ENCODE results near the gene CERS6. TPM values are rescaled to one million over a fixed set of nuclear protein-coding genes. Genes with fewer than 3 reads are reported as not detected.

Gene CERS6
- total and polyA plus RNA-seq, 2 of the 8 experiments (the other 6 are each of a cell fraction or from before 2014, with no cell fraction given) = 6.8 to 28.2 TPM

GRCh38 chr2:168456521-168457189 lies 583 bp downstream of the CERS6 start (continued):
- TF ChIP-seq, protein P1, sequence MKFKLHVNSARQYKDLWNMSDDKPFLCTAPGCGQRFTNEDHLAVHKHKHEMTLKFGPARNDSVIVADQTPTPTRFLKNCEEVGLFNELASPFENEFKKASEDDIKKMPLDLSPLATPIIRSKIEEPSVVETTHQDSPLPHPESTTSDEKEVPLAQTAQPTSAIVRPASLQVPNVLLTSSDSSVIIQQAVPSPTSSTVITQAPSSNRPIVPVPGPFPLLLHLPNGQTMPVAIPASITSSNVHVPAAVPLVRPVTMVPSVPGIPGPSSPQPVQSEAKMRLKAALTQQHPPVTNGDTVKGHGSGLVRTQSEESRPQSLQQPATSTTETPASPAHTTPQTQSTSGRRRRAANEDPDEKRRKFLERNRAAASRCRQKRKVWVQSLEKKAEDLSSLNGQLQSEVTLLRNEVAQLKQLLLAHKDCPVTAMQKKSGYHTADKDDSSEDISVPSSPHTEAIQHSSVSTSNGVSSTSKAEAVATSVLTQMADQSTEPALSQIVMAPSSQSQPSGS (IDR thresholded peaks at IDR 0.05; ENCODE audit: low read length) = no peak
- no peak for TF ChIP-seq CREB1 (IDR thresholded peaks at IDR 0.05)
- TF ChIP-seq TEAD4 (IDR thresholded peaks at IDR 0.05; ENCODE audit: low read depth, low read length) = 0 out of 2 replicates have a peak, but pooled peaks have one; percentile 32
- TF ChIP-seq EZH2 (IDR thresholded peaks at IDR 0.05; ENCODE audit: low read depth, low read length, severe bottlenecking) = no peak
- TF ChIP-seq TBP (IDR thresholded peaks at IDR 0.05; ENCODE audit: low read depth, low read length) = no peak; the same call in 1 of the 2 replicates
- TF ChIP-seq RAD21 (IDR thresholded peaks at IDR 0.05 in 1 of 2, conservative IDR thresholded peaks at IDR 0.05 in 1 of 2; ENCODE audit: low read depth in 2 of 2, low read length in 2 of 2) = no peak
- TF ChIP-seq SIRT6 (IDR thresholded peaks at IDR 0.05; ENCODE audit: low read length) = no peak
- no peak for TF ChIP-seq CBX8 (IDR thresholded peaks at IDR 0.05; ENCODE audit: borderline replicate concordance, low read depth, low read length)
- peak; percentile 55; the same call in 1 of the 2 replicates for TF ChIP-seq RBBP5 (IDR thresholded peaks at IDR 0.05; ENCODE audit: borderline replicate concordance, low read depth, low read length)
- no peak; the same call in 1 of the 2 replicates for TF ChIP-seq TAF1 (IDR thresholded peaks at IDR 0.05; ENCODE audit: low read depth, low read length)
- TF ChIP-seq ASH2L (IDR thresholded peaks at IDR 0.05; ENCODE audit: low read length) = peak; percentile 81
- TF ChIP-seq CBX5 (IDR thresholded peaks at IDR 0.05; ENCODE audit: low read depth, low read length) = no peak
- no peak for TF ChIP-seq KDM1A (IDR thresholded peaks at IDR 0.05; ENCODE audit: borderline replicate concordance, low read length)
- TF ChIP-seq, protein P2, sequence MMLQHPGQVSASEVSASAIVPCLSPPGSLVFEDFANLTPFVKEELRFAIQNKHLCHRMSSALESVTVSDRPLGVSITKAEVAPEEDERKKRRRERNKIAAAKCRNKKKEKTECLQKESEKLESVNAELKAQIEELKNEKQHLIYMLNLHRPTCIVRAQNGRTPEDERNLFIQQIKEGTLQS (IDR thresholded peaks at IDR 0.05; ENCODE audit: insufficient read depth, low read depth, low read length) = no peak
- TF ChIP-seq SRF (IDR thresholded peaks at IDR 0.05; ENCODE audit: low read depth, low read length) = no peak
- TF ChIP-seq EP300 (IDR thresholded peaks at IDR 0.05; ENCODE audit: borderline replicate concordance in 1 of 2, low read depth in 2 of 2, low read length in 2 of 2) = no peak
- no peak for TF ChIP-seq POLR2AphosphoS5 (IDR thresholded peaks at IDR 0.05; ENCODE audit: low read depth, low read length)
- no peak for TF ChIP-seq SP2 (IDR thresholded peaks at IDR 0.05; ENCODE audit: low read length)
- no peak for TF ChIP-seq POU5F1 (IDR thresholded peaks at IDR 0.05; ENCODE audit: low read depth, low read length)
- TF ChIP-seq RXRA (IDR thresholded peaks at IDR 0.05; ENCODE audit: insufficient read depth, low read depth, low read length) = no peak
- TF ChIP-seq, protein P3, sequence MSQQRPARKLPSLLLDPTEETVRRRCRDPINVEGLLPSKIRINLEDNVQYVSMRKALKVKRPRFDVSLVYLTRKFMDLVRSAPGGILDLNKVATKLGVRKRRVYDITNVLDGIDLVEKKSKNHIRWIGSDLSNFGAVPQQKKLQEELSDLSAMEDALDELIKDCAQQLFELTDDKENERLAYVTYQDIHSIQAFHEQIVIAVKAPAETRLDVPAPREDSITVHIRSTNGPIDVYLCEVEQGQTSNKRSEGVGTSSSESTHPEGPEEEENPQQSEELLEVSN (IDR thresholded peaks at IDR 0.05) = no peak
- peak; percentile 44; the same call in 1 of the 2 replicates for TF ChIP-seq MAX (IDR thresholded peaks at IDR 0.05)
